ENCODE results near the gene KTN1.

KTN1 gene

GRCh38 chr14:55711175-55711811 lies 131.3 kb downstream of the KTN1 start:
- H3K9me3 ChIP-seq (ENCODE audit: insufficient read depth, low read depth, low read length): no peaks in the 10 kb centered on the region
- no peak overlapping the region for H3K4me3 ChIP-seq (ENCODE audit: low read length, poor library complexity, severe bottlenecking)
- no peaks in the 10 kb centered on the region for H3K9me2 ChIP-seq (replicated peaks; ENCODE audit: low read depth, low read length)
- no peak overlapping the region for H2AFZ ChIP-seq (ENCODE audit: low read length)
- H3K27me3 ChIP-seq (ENCODE audit: insufficient read depth, low read length, poor library complexity, severe bottlenecking): no peaks in the 10 kb centered on the region
- no peaks in the 10 kb centered on the region for H3K36me3 ChIP-seq (ENCODE audit: insufficient read depth, low read length)
- H3K9ac ChIP-seq (ENCODE audit: low read depth, low read length, poor library complexity, severe bottlenecking): no peak overlapping the region
- no peaks in the 10 kb centered on the region for H3K79me2 ChIP-seq (ENCODE audit: insufficient read depth, low read length)
- H4K20me1 ChIP-seq (ENCODE audit: insufficient read depth, low read length, poor library complexity, severe bottlenecking): no peaks in the 10 kb centered on the region
- no peaks in the 10 kb centered on the region for H3K4me1 ChIP-seq (ENCODE audit: insufficient read depth, low read length, poor library complexity, severe bottlenecking)
- no peak for TF ChIP-seq EZH2phosphoT487 (IDR thresholded peaks at IDR 0.05; ENCODE audit: borderline replicate concordance)
- TF ChIP-seq CTCF (conservative IDR thresholded peaks at IDR 0.05; ENCODE audit: low read length): no peak
- H3K4me2 ChIP-seq (ENCODE audit: low read depth, low read length, poor library complexity, severe bottlenecking): no peak overlapping the region
- no peaks in the 10 kb centered on the region for H3F3A ChIP-seq (ENCODE audit: low read depth)

DNA sequence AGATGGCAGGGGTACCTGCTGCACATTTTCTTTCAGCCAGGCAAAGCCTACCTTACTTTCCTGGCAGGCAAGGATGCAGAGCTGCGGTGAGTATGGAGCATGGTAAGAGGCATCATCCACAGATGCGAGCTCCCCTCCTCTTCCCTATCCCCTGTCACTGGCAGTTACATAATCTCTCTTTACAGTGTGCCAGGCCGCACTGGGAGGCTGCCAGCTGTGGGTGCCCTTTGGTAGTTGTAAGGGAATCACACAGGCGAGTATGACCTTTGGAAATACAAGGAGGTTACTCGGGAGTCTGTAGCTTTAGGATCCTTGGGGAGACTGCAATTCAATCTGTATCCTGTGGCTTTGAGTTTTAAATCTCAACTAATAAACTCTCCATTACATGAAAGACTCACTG lies 132.5 kb downstream of the KTN1 start:
- Histone ChIP-seq H3K4me1 (ENCODE audit: insufficient read depth, low read length, poor library complexity, severe bottlenecking) (no peaks in the 10 kb centered on the region), H3K27me3 (ENCODE audit: insufficient read depth, low read length, poor library complexity, severe bottlenecking) (no peaks in the 10 kb centered on the region), H3K9ac (ENCODE audit: low read depth, low read length, poor library complexity, severe bottlenecking) (no peak overlapping the region), H4K20me1 (ENCODE audit: insufficient read depth, low read length, poor library complexity, severe bottlenecking) (no peaks in the 10 kb centered on the region), H3K4me3 (ENCODE audit: low read length, poor library complexity, severe bottlenecking) (no peak overlapping the region), H3K4me2 (ENCODE audit: low read depth, low read length, poor library complexity, severe bottlenecking) (no peak overlapping the region), H3K79me2 (ENCODE audit: insufficient read depth, low read length) (no peaks in the 10 kb centered on the region), H3F3A (ENCODE audit: low read depth) (no peaks in the 10 kb centered on the region), H2AFZ (ENCODE audit: low read length) (no peak overlapping the region), H3K9me2 (replicated peaks; ENCODE audit: low read depth, low read length) (no peaks in the 10 kb centered on the region), H3K9me3 (ENCODE audit: insufficient read depth, low read depth, low read length) (no peaks in the 10 kb centered on the region), H3K36me3 (ENCODE audit: insufficient read depth, low read length) (no peaks in the 10 kb centered on the region)
- TF ChIP-seq CTCF (conservative IDR thresholded peaks at IDR 0.05; ENCODE audit: low read length): no peak
- no peak for TF ChIP-seq EZH2phosphoT487 (IDR thresholded peaks at IDR 0.05; ENCODE audit: borderline replicate concordance)

GRCh38 chr14:55713486-55713885 lies 133.5 kb downstream of the KTN1 start:
- Histone ChIP-seq H3K9me3 (ENCODE audit: insufficient read depth, low read depth, low read length) (no peaks in the 10 kb centered on the region), H2AFZ (ENCODE audit: low read length) (no peak overlapping the region), H3K9me2 (replicated peaks; ENCODE audit: low read depth, low read length) (no peaks in the 10 kb centered on the region), H3K9ac (ENCODE audit: low read depth, low read length, poor library complexity, severe bottlenecking) (no peak overlapping the region), H3K36me3 (ENCODE audit: insufficient read depth, low read length) (no peaks in the 10 kb centered on the region), H4K20me1 (ENCODE audit: insufficient read depth, low read length, poor library complexity, severe bottlenecking) (no peaks in the 10 kb centered on the region), H3K4me2 (ENCODE audit: low read depth, low read length, poor library complexity, severe bottlenecking) (no peak overlapping the region), H3K4me3 (ENCODE audit: low read length, poor library complexity, severe bottlenecking) (no peak overlapping the region), H3F3A (ENCODE audit: low read depth) (no peaks in the 10 kb centered on the region), H3K4me1 (ENCODE audit: insufficient read depth, low read length, poor library complexity, severe bottlenecking) (no peaks in the 10 kb centered on the region), H3K27me3 (ENCODE audit: insufficient read depth, low read length, poor library complexity, severe bottlenecking) (no peaks in the 10 kb centered on the region), H3K79me2 (ENCODE audit: insufficient read depth, low read length) (no peaks in the 10 kb centered on the region)
- TF ChIP-seq CTCF (conservative IDR thresholded peaks at IDR 0.05; ENCODE audit: low read length) (no peak), EZH2phosphoT487 (IDR thresholded peaks at IDR 0.05; ENCODE audit: borderline replicate concordance) (no peak)

All from Loucy (cell line).